Measurements from ENCODE around the gene MRPL4. TPM values are rescaled to one million over a fixed set of nuclear protein-coding genes. Genes with fewer than 3 reads are reported as not detected.

MRPL4 gene
- total and polyA plus RNA-seq, 10 of the 15 experiments (the other 5 are each of a cell fraction or from before 2014, with no cell fraction given): 0.79 to 221 (median 112) TPM

DNA sequence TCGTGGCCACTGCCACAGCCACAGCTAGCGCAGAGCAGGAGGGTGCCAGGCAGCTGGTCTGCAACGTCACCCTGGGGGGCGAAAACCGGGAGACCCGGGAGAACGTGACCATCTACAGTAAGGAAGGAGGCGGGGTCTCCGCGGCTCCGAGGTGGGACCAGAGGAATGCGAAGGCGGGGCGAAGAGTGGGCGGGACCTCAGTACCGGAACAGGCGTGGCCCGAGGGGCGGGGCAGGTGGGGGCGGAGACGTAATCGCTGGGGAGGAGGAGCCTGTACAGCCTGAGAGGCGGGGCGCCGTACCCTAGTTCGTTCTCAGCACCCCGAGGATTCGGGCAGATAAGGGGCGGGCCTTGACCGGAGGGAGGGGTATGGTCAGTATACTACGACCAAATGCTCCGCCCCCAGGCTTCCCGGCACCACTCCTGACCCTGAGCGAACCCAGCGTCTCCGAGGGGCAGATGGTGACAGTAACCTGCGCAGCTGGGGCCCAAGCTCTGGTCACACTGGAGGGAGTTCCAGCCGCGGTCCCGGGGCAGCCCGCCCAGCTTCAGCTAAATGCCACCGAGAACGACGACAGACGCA is 40.3 kb downstream of the MRPL4 start:
- Histone ChIP-seq H3K9ac (ENCODE audit: control insufficient read depth, insufficient read depth, low read length) (no peak overlapping the region), H3K36me3 (ENCODE audit: control insufficient read depth in 2 of 2, insufficient read depth in 2 of 2, low read length in 1 of 2) (no peaks in the 10 kb centered on the region; a peak in 1 of 4 replicates), H3K4me1 (ENCODE audit: control insufficient read depth, insufficient read depth, low read length) (peaks cover 53% of the 10 kb centered on the region), H4K20me1 (ENCODE audit: control insufficient read depth, insufficient read depth) (no peaks in the 10 kb centered on the region), H3K27ac (ENCODE audit: control insufficient read depth, insufficient read depth) (no peak overlapping the region), H3K27me3 (replicated peaks in 1 of 2; ENCODE audit: control insufficient read depth in 2 of 2, insufficient read depth in 2 of 2, low read length in 1 of 2) (peaks cover 3 to 16% of the 10 kb centered on the region in 2 experiments), H3K4me3 (peak overlapping the region; percentile 77), H2AFZ (ENCODE audit: control insufficient read depth, low read depth, low read length) (peak overlapping the region; percentile 70), H3K4me2 (ENCODE audit: control insufficient read depth, insufficient read depth) (peak overlapping the region; percentile 98), H3K79me2 (ENCODE audit: control insufficient read depth, insufficient read depth, low read length) (no peaks in the 10 kb centered on the region), H3K9me3 (replicated peaks; ENCODE audit: control insufficient read depth, insufficient read depth, low read length) (no peaks in the 10 kb centered on the region; the same call in 2 of the 3 replicates)
- RAD21 ChIA-PET (ENCODE audit: unreplicated experiment): interaction anchor here (0.9 to 1.6 kb wide), 2 partner anchors 12 to 21 kb away, joined by 3 to 22 read pairs; partner anchors contain the start of gene ICAM1
- ATAC-seq: peak; percentile 65
- DNase-seq (ENCODE audit: low read depth, low spot score): no peak
- intact Hi-C loops (cut with micrococcal nuclease; ENCODE audit: unreplicated experiment): no loop called here
- 9% methylated on average over 40 of the region's 45 CpGs for WGBS (ENCODE audit: insufficient coverage, insufficient replicate concordance, low lambda C conversion rate, missing lambda C conversion rate)
- TF ChIP-seq SP1 (IDR thresholded peaks at IDR 0.05; ENCODE audit: low read depth, low read length) (peak; percentile 74), HDGF (IDR thresholded peaks at IDR 0.05) (peak; percentile 86), SRF (IDR thresholded peaks at IDR 0.05; ENCODE audit: low read depth in 2 of 2, low read length in 2 of 2) (0 out of 4 replicates have a peak, but pooled peaks of 1 of the 2 experiments have one; percentile 8), CBX3 (IDR thresholded peaks at IDR 0.05; ENCODE audit: borderline replicate concordance, low read depth) (no peak), TBL1XR1 (IDR thresholded peaks at IDR 0.05; ENCODE audit: low read depth, low read length) (no peak), ZNF384 (IDR thresholded peaks at IDR 0.05; ENCODE audit: borderline replicate concordance, low read depth, low read length) (no peak), BHLHE40 (IDR thresholded peaks at IDR 0.05; ENCODE audit: borderline replicate concordance in 1 of 2, low read depth in 2 of 2, low read length in 1 of 2) (peak; percentile 7 to 71; a peak in 2 of 4 replicates), FOXM1 (IDR thresholded peaks at IDR 0.05; ENCODE audit: low read depth, low read length) (no peak), EGR1 (IDR thresholded peaks at IDR 0.05; ENCODE audit: borderline replicate concordance in 1 of 2, low read depth in 2 of 2, low read length in 2 of 2) (0 out of 3 replicates have a peak, but pooled peaks of 1 of the 2 experiments have one; percentile 38), SMAD5 (IDR thresholded peaks at IDR 0.05; ENCODE audit: low read depth) (no peak), TCF12 (IDR thresholded peaks at IDR 0.05; ENCODE audit: low read depth, low read length) (no peak), STAT3 (IDR thresholded peaks at IDR 0.05; ENCODE audit: low read depth, low read length) (no peak), CHD2 (IDR thresholded peaks at IDR 0.05; ENCODE audit: borderline replicate concordance, low read depth, low read length) (no peak), EZH2 (IDR thresholded peaks at IDR 0.05; ENCODE audit: borderline replicate concordance, control insufficient read depth, low read depth, low read length) (no peak), BCL11A (IDR thresholded peaks at IDR 0.05; ENCODE audit: low read depth, low read length) (no peak), SUZ12 (IDR thresholded peaks at IDR 0.05; ENCODE audit: unreplicated experiment) (no peak), JUND (IDR thresholded peaks at IDR 0.05; ENCODE audit: low read depth, low read length) (no peak), POLR2A (IDR thresholded peaks at IDR 0.05; ENCODE audit: low read depth, low read length) (no peak), GABPA (IDR thresholded peaks at IDR 0.05; ENCODE audit: low read depth) (no peak), NBN (IDR thresholded peaks at IDR 0.05) (0 out of 2 replicates have a peak, but pooled peaks have one; percentile 41), SIN3A (IDR thresholded peaks at IDR 0.05; ENCODE audit: low read depth, low read length) (no peak)
- TF ChIP-seq, protein P1, sequence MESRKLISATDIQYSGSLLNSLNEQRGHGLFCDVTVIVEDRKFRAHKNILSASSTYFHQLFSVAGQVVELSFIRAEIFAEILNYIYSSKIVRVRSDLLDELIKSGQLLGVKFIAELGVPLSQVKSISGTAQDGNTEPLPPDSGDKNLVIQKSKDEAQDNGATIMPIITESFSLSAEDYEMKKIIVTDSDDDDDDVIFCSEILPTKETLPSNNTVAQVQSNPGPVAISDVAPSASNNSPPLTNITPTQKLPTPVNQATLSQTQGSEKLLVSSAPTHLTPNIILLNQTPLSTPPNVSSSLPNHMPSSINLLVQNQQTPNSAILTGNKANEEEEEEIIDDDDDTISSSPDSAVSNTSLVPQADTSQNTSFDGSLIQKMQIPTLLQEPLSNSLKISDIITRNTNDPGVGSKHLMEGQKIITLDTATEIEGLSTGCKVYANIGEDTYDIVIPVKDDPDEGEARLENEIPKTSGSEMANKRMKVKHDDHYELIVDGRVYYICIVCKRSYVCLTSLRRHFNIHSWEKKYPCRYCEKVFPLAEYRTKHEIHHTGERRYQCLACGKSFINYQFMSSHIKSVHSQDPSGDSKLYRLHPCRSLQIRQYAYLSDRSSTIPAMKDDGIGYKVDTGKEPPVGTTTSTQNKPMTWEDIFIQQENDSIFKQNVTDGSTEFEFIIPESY (IDR thresholded peaks at IDR 0.05): no peak
- TF ChIP-seq, protein P2, sequence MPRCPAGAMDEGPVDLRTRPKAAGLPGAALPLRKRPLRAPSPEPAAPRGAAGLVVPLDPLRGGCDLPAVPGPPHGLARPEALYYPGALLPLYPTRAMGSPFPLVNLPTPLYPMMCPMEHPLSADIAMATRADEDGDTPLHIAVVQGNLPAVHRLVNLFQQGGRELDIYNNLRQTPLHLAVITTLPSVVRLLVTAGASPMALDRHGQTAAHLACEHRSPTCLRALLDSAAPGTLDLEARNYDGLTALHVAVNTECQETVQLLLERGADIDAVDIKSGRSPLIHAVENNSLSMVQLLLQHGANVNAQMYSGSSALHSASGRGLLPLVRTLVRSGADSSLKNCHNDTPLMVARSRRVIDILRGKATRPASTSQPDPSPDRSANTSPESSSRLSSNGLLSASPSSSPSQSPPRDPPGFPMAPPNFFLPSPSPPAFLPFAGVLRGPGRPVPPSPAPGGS (IDR thresholded peaks at IDR 0.05; ENCODE audit: borderline replicate concordance, insufficient read depth, low read depth, low read length, poor library complexity, severe bottlenecking): no peak
- in situ Hi-C loops (cut with MboI): no loop called here
- SMC1A ChIA-PET (ENCODE audit: uncharacterized antibody, unreplicated experiment): interaction anchor here (0.5 to 1.8 kb wide), 6 partner anchors 18 to 96 kb away, joined by 3 to 14 read pairs (median 4); partner anchors contain the start of genes ICAM1 and TYK2
- POLR2A ChIA-PET: interaction anchor here (0.6 to 1.3 kb wide), 5 partner anchors 19 to 129 kb away, joined by 3 to 5 read pairs (median 4); no protein-coding TSS in a partner anchor
- BruUV-seq (replicated peaks): no TSS peak
- FAIRE-seq: peak; percentile 23
- CTCF ChIA-PET: interaction anchor here (0.7 to 1.8 kb wide), 5 partner anchors 19 to 96 kb away, joined by 3 to 7 read pairs (median 4); partner anchors contain the start of gene RAVER1

All from GM12878 (cell line).